ENCODE results near the gene YAP1. TPM values are rescaled to one million over a fixed set of nuclear protein-coding genes. Genes with fewer than 3 reads are reported as not detected.

The YAP1 gene
- total RNA-seq, 1 donor = 0.10 TPM

GRCh38 chr11:102166175-102167064 is 56.2 kb downstream of the YAP1 start:
- Histone ChIP-seq H3K9me3 (ENCODE audit: low read depth, low read length) (no peaks in the 10 kb centered on the region), H3K4me1 (ENCODE audit: insufficient read depth, low read length) (no peaks in the 10 kb centered on the region), H3K27me3 (ENCODE audit: insufficient read depth, low read length) (peaks cover 7% of the 10 kb centered on the region), H3K4me3 (ENCODE audit: low read length) (no peak overlapping the region)

GRCh38 chr11:102168481-102168880 is 58.2 kb downstream of the YAP1 start:
- H3K27me3 ChIP-seq (ENCODE audit: insufficient read depth, low read length) = peaks cover 7% of the 10 kb centered on the region
- no peaks in the 10 kb centered on the region for H3K4me1 ChIP-seq (ENCODE audit: insufficient read depth, low read length)
- H3K9me3 ChIP-seq (ENCODE audit: low read depth, low read length) = no peaks in the 10 kb centered on the region
- H3K4me3 ChIP-seq (ENCODE audit: low read length) = no peak overlapping the region

- H3K27me3 ChIP-seq (ENCODE audit: insufficient read depth, low read length) = peaks cover 7% of the 10 kb centered on the region
- no peaks in the 10 kb centered on the region for H3K4me1 ChIP-seq (ENCODE audit: insufficient read depth, low read length)
- H3K4me3 ChIP-seq (ENCODE audit: low read length) = no peak overlapping the region
- no peaks in the 10 kb centered on the region for H3K9me3 ChIP-seq (ENCODE audit: low read depth, low read length)
These were observed 60.9 kb downstream of the YAP1 start for GRCh38 chr11:102171101-102171500.

- Histone ChIP-seq H3K4me1 (ENCODE audit: insufficient read depth, low read length) (no peaks in the 10 kb centered on the region), H3K27me3 (ENCODE audit: insufficient read depth, low read length) (peaks cover 7% of the 10 kb centered on the region), H3K4me3 (ENCODE audit: low read length) (no peak overlapping the region), H3K9me3 (ENCODE audit: low read depth, low read length) (no peaks in the 10 kb centered on the region)
These were observed 62.0 kb downstream of the YAP1 start for GRCh38 chr11:102172127-102172848.

- Histone ChIP-seq H3K9me3 (ENCODE audit: low read depth, low read length) (no peaks in the 10 kb centered on the region), H3K27me3 (ENCODE audit: insufficient read depth, low read length) (no peaks in the 10 kb centered on the region), H3K4me3 (ENCODE audit: low read length) (no peak overlapping the region), H3K4me1 (ENCODE audit: insufficient read depth, low read length) (no peaks in the 10 kb centered on the region)
These were observed 66.9 kb downstream of the YAP1 start for GRCh38 chr11:102177126-102177525.

- no peak overlapping the region for H3K4me3 ChIP-seq (ENCODE audit: low read length)
- H3K9me3 ChIP-seq (ENCODE audit: low read depth, low read length) = no peaks in the 10 kb centered on the region
- H3K27me3 ChIP-seq (ENCODE audit: insufficient read depth, low read length) = no peaks in the 10 kb centered on the region
- H3K4me1 ChIP-seq (ENCODE audit: insufficient read depth, low read length) = no peaks in the 10 kb centered on the region
These were observed 67.9 kb downstream of the YAP1 start for GRCh38 chr11:102177974-102178631.

GRCh38 chr11:102179371-102179770 is 69.1 kb downstream of the YAP1 start:
- no peaks in the 10 kb centered on the region for H3K27me3 ChIP-seq (ENCODE audit: insufficient read depth, low read length)
- no peak overlapping the region for H3K4me3 ChIP-seq (ENCODE audit: low read length)
- H3K9me3 ChIP-seq (ENCODE audit: low read depth, low read length) = no peaks in the 10 kb centered on the region
- H3K4me1 ChIP-seq (ENCODE audit: insufficient read depth, low read length) = no peaks in the 10 kb centered on the region

GRCh38 chr11:102184269-102184987 is 74.2 kb downstream of the YAP1 start:
- H3K9me3 ChIP-seq (ENCODE audit: low read depth, low read length) = no peaks in the 10 kb centered on the region
- peaks cover 12% of the 10 kb centered on the region for H3K27me3 ChIP-seq (ENCODE audit: insufficient read depth, low read length)
- H3K4me3 ChIP-seq (ENCODE audit: low read length) = no peak overlapping the region
- no peaks in the 10 kb centered on the region for H3K4me1 ChIP-seq (ENCODE audit: insufficient read depth, low read length)

- Histone ChIP-seq H3K4me1 (ENCODE audit: insufficient read depth, low read length) (no peaks in the 10 kb centered on the region), H3K9me3 (ENCODE audit: low read depth, low read length) (no peaks in the 10 kb centered on the region), H3K27me3 (ENCODE audit: insufficient read depth, low read length) (peaks cover 17% of the 10 kb centered on the region), H3K4me3 (ENCODE audit: low read length) (no peak overlapping the region)
These were observed 76.4 kb downstream of the YAP1 start for GRCh38 chr11:102186551-102187191.

- Histone ChIP-seq H3K4me3 (ENCODE audit: low read length) (no peak overlapping the region), H3K9me3 (ENCODE audit: low read depth, low read length) (no peaks in the 10 kb centered on the region), H3K27me3 (ENCODE audit: insufficient read depth, low read length) (peaks cover 17% of the 10 kb centered on the region), H3K4me1 (ENCODE audit: insufficient read depth, low read length) (no peaks in the 10 kb centered on the region)
These were observed 77.3 kb downstream of the YAP1 start for GRCh38 chr11:102187416-102188151.

- Histone ChIP-seq H3K4me3 (ENCODE audit: low read length) (no peak overlapping the region), H3K9me3 (ENCODE audit: low read depth, low read length) (no peaks in the 10 kb centered on the region), H3K4me1 (ENCODE audit: insufficient read depth, low read length) (no peaks in the 10 kb centered on the region)
These were observed 78.2 kb downstream of the YAP1 start for GRCh38 chr11:102188488-102188887.

GRCh38 chr11:102191832-102192231 is 81.6 kb downstream of the YAP1 start:
- Histone ChIP-seq H3K27me3 (ENCODE audit: insufficient read depth, low read length) (peaks cover 10% of the 10 kb centered on the region), H3K4me1 (ENCODE audit: insufficient read depth, low read length) (no peaks in the 10 kb centered on the region)

More at GRCh38 chr11:102188488-102188887, 78.2 kb downstream of the YAP1 start:
- H3K27me3 ChIP-seq (ENCODE audit: insufficient read depth, low read length) = peaks cover 17% of the 10 kb centered on the region

GRCh38 chr11:102192349-102193066 is 82.3 kb downstream of the YAP1 start:
- H3K27me3 ChIP-seq (ENCODE audit: insufficient read depth, low read length) = peaks cover 8% of the 10 kb centered on the region
- no peaks in the 10 kb centered on the region for H3K4me1 ChIP-seq (ENCODE audit: insufficient read depth, low read length)
- H3K9me3 ChIP-seq (ENCODE audit: low read depth, low read length) = no peaks in the 10 kb centered on the region
- H3K4me3 ChIP-seq (ENCODE audit: low read length) = no peak overlapping the region

More at GRCh38 chr11:102191832-102192231, 81.6 kb downstream of the YAP1 start:
- Histone ChIP-seq H3K9me3 (ENCODE audit: low read depth, low read length) (no peaks in the 10 kb centered on the region), H3K4me3 (ENCODE audit: low read length) (no peak overlapping the region)

All from mononuclear cell (primary cell).